Loucy (cell line): ENCODE data around the gene RAB15.

ENCODE experiments used
- H2AFZ ChIP-seq: fragments of 200-600 bp; sonication (generic); 2 replicates; pipeline ENCODE4 v1.6.0; 2016; ENCODE audit warnings: antibody characterized with exemption, mild to moderate bottlenecking, low read length, moderate library complexity
- H3F3A ChIP-seq: fragments of 200-600 bp; 2 replicates; pipeline ENCODE4 v1.6.0; 2016; ENCODE audit warnings: antibody characterized with exemption, low read depth, mild to moderate bottlenecking
- H3K27me3 ChIP-seq: fragments of 200-600 bp; sonication (generic); 2 replicates; pipeline ENCODE4 v1.6.1; 2014; ENCODE audit warnings: low read length, mild to moderate bottlenecking; ENCODE audit not compliant: insufficient read depth, poor library complexity, severe bottlenecking
- H3K36me3 ChIP-seq: fragments of 200-600 bp; sonication (generic); 2 replicates; pipeline ENCODE4 v1.6.1; 2016; ENCODE audit warnings: low read length; ENCODE audit not compliant: insufficient read depth
- H3K4me1 ChIP-seq: fragments of 200-600 bp; sonication (generic); 2 replicates; pipeline ENCODE4 v1.5.1; 2014; ENCODE audit warnings: low read length, mild to moderate bottlenecking; ENCODE audit not compliant: insufficient read depth, poor library complexity, severe bottlenecking
- H3K4me2 ChIP-seq: fragments of 200-600 bp; sonication (generic); 2 replicates; pipeline ENCODE4 v1.6.0; 2014; ENCODE audit warnings: antibody characterized with exemption, low read length, low read depth, mild to moderate bottlenecking; ENCODE audit not compliant: poor library complexity, severe bottlenecking
- H3K4me3 ChIP-seq: fragments of 200-600 bp; sonication (generic); 2 replicates; pipeline ENCODE4 v1.5.1; 2014; ENCODE audit warnings: low read length, mild to moderate bottlenecking, mixed read lengths; ENCODE audit not compliant: poor library complexity, severe bottlenecking
- H3K79me2 ChIP-seq: fragments of 200-600 bp; sonication (generic); 2 replicates; pipeline ENCODE4 v1.6.1; 2014; ENCODE audit warnings: low read length; ENCODE audit not compliant: insufficient read depth
- H3K9ac ChIP-seq: fragments of 200-600 bp; sonication (generic); 2 replicates; pipeline ENCODE4 v1.6.0; 2014; ENCODE audit warnings: mild to moderate bottlenecking, low read depth, low read length, moderate library complexity; ENCODE audit not compliant: poor library complexity, severe bottlenecking
- H3K9me2 ChIP-seq: fragments of 200-600 bp; sonication (generic); replicated peaks from 2 replicates; pipeline ENCODE4 v1.6.1; 2016; ENCODE audit warnings: low read depth, low read length, mixed read lengths
- H3K9me3 ChIP-seq: fragments of 200-600 bp; sonication (generic); 2 replicates; pipeline ENCODE4 v1.6.1; 2014; ENCODE audit warnings: mild to moderate bottlenecking, antibody characterized with exemption, low read length, low read depth; ENCODE audit not compliant: insufficient read depth
- H4K20me1 ChIP-seq: fragments of 200-600 bp; sonication (generic); 2 replicates; pipeline ENCODE4 v1.6.0; 2014; ENCODE audit warnings: antibody characterized with exemption, low read length, mild to moderate bottlenecking; ENCODE audit not compliant: insufficient read depth, poor library complexity, severe bottlenecking
- CTCF ChIP-seq: fragments of 200-600 bp; sonication (generic); conservative IDR thresholded peaks from 2 replicates; pipeline ENCODE4 v1.5.1; 2014; ENCODE audit warnings: mild to moderate bottlenecking, antibody characterized with exemption, low read length
- EZH2phosphoT487 ChIP-seq: fragments of 200-600 bp; IDR thresholded peaks from 2 replicates; pipeline ENCODE4 v1.6.1; 2018; ENCODE audit warnings: antibody characterized with exemption, mild to moderate bottlenecking, moderate library complexity, borderline replicate concordance

The RAB15 gene

GRCh38 chr14:64968651-64969050, 3.5 kb downstream of the RAB15 start:
- H3K79me2 ChIP-seq: peaks cover 50% of the 10 kb centered on the region
- H3F3A ChIP-seq: no peaks in the 10 kb centered on the region
- peaks cover 62% of the 10 kb centered on the region for H3K4me1 ChIP-seq
- peak overlapping the region; percentile 86 for H3K9ac ChIP-seq
- peak overlapping the region; percentile 96 for H3K4me2 ChIP-seq
- no peaks in the 10 kb centered on the region for H3K9me3 ChIP-seq
- H3K4me3 ChIP-seq: peak overlapping the region; percentile 90
- H4K20me1 ChIP-seq: peaks cover 4% of the 10 kb centered on the region
- TF ChIP-seq CTCF (peak; percentile 46), EZH2phosphoT487 (no peak)
- no peaks in the 10 kb centered on the region for H3K9me2 ChIP-seq
- H2AFZ ChIP-seq: no peak overlapping the region
- H3K36me3 ChIP-seq: no peaks in the 10 kb centered on the region
- H3K27me3 ChIP-seq: no peaks in the 10 kb centered on the region

- Histone ChIP-seq H3K79me2 (peaks cover 50% of the 10 kb centered on the region), H2AFZ (no peak overlapping the region), H3K36me3 (no peaks in the 10 kb centered on the region), H3K9ac (peak overlapping the region; percentile 86), H4K20me1 (peaks cover 4% of the 10 kb centered on the region), H3K27me3 (no peaks in the 10 kb centered on the region), H3K4me1 (peaks cover 63% of the 10 kb centered on the region), H3F3A (no peaks in the 10 kb centered on the region), H3K4me3 (peak overlapping the region; percentile 90), H3K9me3 (no peaks in the 10 kb centered on the region), H3K4me2 (peak overlapping the region; percentile 96), H3K9me2 (no peaks in the 10 kb centered on the region)
- no peak for TF ChIP-seq CTCF
- TF ChIP-seq EZH2phosphoT487: no peak
Observed at GRCh38 chr14:64968167-64968566, 4.0 kb downstream of the RAB15 start.

- no peaks in the 10 kb centered on the region for H3F3A ChIP-seq
- H3K4me3 ChIP-seq: no peak overlapping the region
- no peak overlapping the region for H2AFZ ChIP-seq
- H3K9me3 ChIP-seq: no peaks in the 10 kb centered on the region
- peaks cover 57% of the 10 kb centered on the region for H3K4me1 ChIP-seq
- H3K4me2 ChIP-seq: peak overlapping the region; percentile 96
- H3K9ac ChIP-seq: peak overlapping the region; percentile 29
- H3K79me2 ChIP-seq: peaks cover 50% of the 10 kb centered on the region
- TF ChIP-seq CTCF (no peak), EZH2phosphoT487 (no peak)
- no peaks in the 10 kb centered on the region for H3K9me2 ChIP-seq
- H3K36me3 ChIP-seq: no peaks in the 10 kb centered on the region
- H3K27me3 ChIP-seq: no peaks in the 10 kb centered on the region
- peaks cover 4% of the 10 kb centered on the region for H4K20me1 ChIP-seq
Observed at GRCh38 chr14:64966976-64967375, 5.2 kb downstream of the RAB15 start.
